Tibial nerve (tissue), 4 donors: ENCODE results near the gene COPE. TPM values are rescaled to one million over a fixed set of nuclear protein-coding genes. Genes with fewer than 3 reads are reported as not detected.

ENCODE experiments used
- DNase-seq, 2 donors: peaks; one replicate each; pipeline ENCODE4 v3.0.0-alpha.2; 2019; ENCODE audit warnings: low spot score in 2 of 2
- H3K27ac ChIP-seq, 4 donors: fragments of 200-600 bp; sonication (generic) in 3 of 4; one replicate each; pipeline ENCODE4 v1.5.1; 2017 to 2019; ENCODE audit warnings: mild to moderate bottlenecking in 1 of 4
- H3K27me3 ChIP-seq, 2 donors: fragments of 200-600 bp; sonication (generic) in 1 of 2; one replicate each; pipeline versions ENCODE4 v1.5.1 to v1.6.0; 2017 to 2019
- H3K36me3 ChIP-seq, 3 donors: fragments of 200-600 bp; sonication (generic); one replicate each; pipeline ENCODE4 v1.5.1; 2018 to 2019
- H3K4me1 ChIP-seq, 4 donors: fragments of 200-600 bp; sonication (generic) in 3 of 4; one replicate each; pipeline ENCODE4 v1.5.1; 2017 to 2019
- H3K4me3 ChIP-seq, 4 donors: fragments of 200-600 bp; sonication (generic) in 3 of 4; one replicate each; pipeline ENCODE4 v1.5.1; 2017 to 2019; ENCODE audit warnings: mild to moderate bottlenecking in 1 of 4, moderate library complexity in 1 of 4
- H3K9me3 ChIP-seq, 4 donors: fragments of 200-600 bp; sonication (generic) in 3 of 4; one replicate each; pipeline ENCODE4 v1.5.1; 2017 to 2019
- EP300 ChIP-seq, 2 donors: sonication (generic); formaldehyde crosslinking; IDR thresholded peaks; one replicate each; pipeline ENCODE4 v1.6.1; 2017; ENCODE audit warnings: antibody characterized with exemption in 2 of 2, mild to moderate bottlenecking in 1 of 2
- POLR2A ChIP-seq, 2 donors: fragments of 450-650 bp; IDR thresholded peaks; one replicate each; pipeline ENCODE4 v1.6.1; 2017; ENCODE audit warnings: antibody characterized with exemption in 2 of 2, mild to moderate bottlenecking in 2 of 2, moderate library complexity in 2 of 2
- WGBS, 2 donors: methylation state at CpG; one replicate each; pipeline ENCODE4 v1.1.5; 2018; 5-methylcytosine and 5-hydroxymethylcytosine counted together
- total RNA-seq, 4 donors: library from RNA; depleted of rRNA; stranded (reverse); fragments of >200 nt; gene quantifications; one replicate each; pipeline ENCODE4 v1.1.0, GENCODE V29; 2016
- TF ChIP-seq, protein P1 (sequence below), 5 experiments: fragments of 200-600 bp in 3 of 5; fragments of 450-650 bp in 2 of 5; sonication (generic) in 3 of 5; IDR thresholded peaks; one replicate each; pipeline ENCODE4 v1.5.1; 2016 to 2019; ENCODE audit warnings: antibody characterized with exemption in 5 of 5, mild to moderate bottlenecking in 3 of 5, moderate library complexity in 2 of 5

COPE gene
- total RNA-seq, 4 donors from 2014 or later, result 151 to 266 (median 183) TPM

DNA sequence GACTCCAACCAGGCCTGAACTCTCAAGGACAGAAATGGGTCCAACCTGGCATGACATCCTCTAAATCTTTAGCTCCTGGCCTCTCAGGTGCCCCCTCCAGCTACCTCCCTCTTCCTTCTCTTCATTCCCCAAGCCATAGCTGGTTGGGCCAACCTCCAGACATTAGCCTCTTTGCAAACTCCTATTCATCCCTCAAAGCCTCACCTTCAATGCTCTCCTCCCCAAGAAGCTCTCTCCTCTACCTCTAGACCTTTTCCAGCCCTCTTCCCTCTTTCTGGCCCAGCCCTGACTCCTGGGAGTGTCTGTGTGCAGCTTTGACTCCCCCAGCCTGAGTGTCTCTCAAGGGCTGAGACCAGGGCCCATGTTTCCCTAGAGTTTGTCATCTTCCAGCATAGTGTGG lies 27.1 kb upstream of the COPE start:
- Histone ChIP-seq H3K9me3 (no peaks in the 10 kb centered on the region), H3K4me3 (no peak overlapping the region), H3K36me3 (peaks cover 0 to 3% (median 0%) of the 10 kb centered on the region in 3 donors), H3K27ac (no peak overlapping the region), H3K4me1 (peaks cover 0 to 6% (median 0%) of the 10 kb centered on the region in 4 donors), H3K27me3 (no peaks in the 10 kb centered on the region)
- no peak for TF ChIP-seq EP300 (IDR thresholded peaks at IDR 0.05)
- TF ChIP-seq, protein P1, sequence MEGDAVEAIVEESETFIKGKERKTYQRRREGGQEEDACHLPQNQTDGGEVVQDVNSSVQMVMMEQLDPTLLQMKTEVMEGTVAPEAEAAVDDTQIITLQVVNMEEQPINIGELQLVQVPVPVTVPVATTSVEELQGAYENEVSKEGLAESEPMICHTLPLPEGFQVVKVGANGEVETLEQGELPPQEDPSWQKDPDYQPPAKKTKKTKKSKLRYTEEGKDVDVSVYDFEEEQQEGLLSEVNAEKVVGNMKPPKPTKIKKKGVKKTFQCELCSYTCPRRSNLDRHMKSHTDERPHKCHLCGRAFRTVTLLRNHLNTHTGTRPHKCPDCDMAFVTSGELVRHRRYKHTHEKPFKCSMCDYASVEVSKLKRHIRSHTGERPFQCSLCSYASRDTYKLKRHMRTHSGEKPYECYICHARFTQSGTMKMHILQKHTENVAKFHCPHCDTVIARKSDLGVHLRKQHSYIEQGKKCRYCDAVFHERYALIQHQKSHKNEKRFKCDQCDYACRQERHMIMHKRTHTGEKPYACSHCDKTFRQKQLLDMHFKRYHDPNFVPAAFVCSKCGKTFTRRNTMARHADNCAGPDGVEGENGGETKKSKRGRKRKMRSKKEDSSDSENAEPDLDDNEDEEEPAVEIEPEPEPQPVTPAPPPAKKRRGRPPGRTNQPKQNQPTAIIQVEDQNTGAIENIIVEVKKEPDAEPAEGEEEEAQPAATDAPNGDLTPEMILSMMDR (IDR thresholded peaks at IDR 0.05), result no peak
- no peak for TF ChIP-seq POLR2A (IDR thresholded peaks at IDR 0.05)
- DNase-seq, result no peak

DNA sequence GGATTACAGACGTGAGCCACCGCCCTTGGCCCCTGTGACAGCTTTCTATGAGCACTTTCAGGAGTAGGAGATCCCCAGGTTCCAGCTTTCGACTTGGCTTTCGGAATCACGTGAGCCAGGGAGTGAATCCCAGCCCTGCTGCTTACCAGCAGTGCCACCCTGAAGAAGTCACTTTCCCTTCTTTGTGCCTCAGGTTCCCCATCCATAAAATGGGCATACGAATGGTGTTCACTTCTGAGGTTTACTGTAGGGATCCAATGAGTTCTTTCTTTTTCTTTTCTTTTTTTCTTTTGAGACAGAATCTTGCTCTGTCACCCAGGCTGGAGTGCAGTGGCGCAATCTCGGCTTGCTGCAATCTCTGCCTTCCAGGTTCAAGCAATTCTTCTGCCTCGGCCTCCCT lies 26.1 kb upstream of the COPE start:
- Histone ChIP-seq H3K4me1 (peaks cover 0 to 8% (median 0%) of the 10 kb centered on the region in 4 donors), H3K4me3 (no peak overlapping the region), H3K36me3 (peaks cover 0 to 3% (median 0%) of the 10 kb centered on the region in 3 donors), H3K9me3 (no peaks in the 10 kb centered on the region), H3K27ac (no peak overlapping the region), H3K27me3 (no peaks in the 10 kb centered on the region)
- WGBS, 2 donors, result 89 to 90% methylated on average over 9 of the region's 9 CpGs
- TF ChIP-seq, protein P1 (IDR thresholded peaks at IDR 0.05), result no peak
- TF ChIP-seq EP300 (IDR thresholded peaks at IDR 0.05) (no peak), POLR2A (IDR thresholded peaks at IDR 0.05) (no peak)
- DNase-seq, result no peak

DNA sequence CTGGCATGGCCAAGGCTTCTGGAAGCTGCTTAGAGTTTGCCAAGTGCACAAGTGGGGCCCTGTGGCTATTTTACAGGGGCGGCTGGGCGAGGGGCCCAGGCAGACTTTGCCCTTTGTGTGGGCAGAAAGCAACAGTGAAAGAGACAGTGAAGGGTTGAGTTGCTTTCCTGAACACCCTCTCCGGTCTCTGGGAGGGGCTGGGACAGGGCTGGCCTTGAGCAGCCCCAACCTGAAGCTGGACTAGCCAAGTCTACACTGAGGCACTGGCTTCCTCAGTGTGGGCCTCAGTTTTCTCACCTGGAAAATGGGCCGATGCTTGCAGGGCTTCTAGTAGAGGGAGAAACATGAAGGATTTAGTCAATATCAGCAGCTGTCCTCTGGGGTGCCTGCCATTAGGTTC lies 24.3 kb upstream of the COPE start:
- WGBS, 2 donors, result 46 to 59% methylated on average over 3 to 4 of the region's 4 CpGs
- no peaks in the 10 kb centered on the region for H3K27me3 ChIP-seq
- no peak for DNase-seq
- H3K4me3 ChIP-seq, result no peak overlapping the region
- H3K4me1 ChIP-seq, result peaks cover 0 to 21% (median 2%) of the 10 kb centered on the region in 4 donors
- TF ChIP-seq EP300 (IDR thresholded peaks at IDR 0.05) (no peak), POLR2A (IDR thresholded peaks at IDR 0.05) (no peak)
- TF ChIP-seq, protein P1 (IDR thresholded peaks at IDR 0.05), result no peak
- no peaks in the 10 kb centered on the region for H3K9me3 ChIP-seq
- no peak overlapping the region for H3K27ac ChIP-seq
- H3K36me3 ChIP-seq, result peaks cover 0 to 10% (median 0%) of the 10 kb centered on the region in 3 donors

DNA sequence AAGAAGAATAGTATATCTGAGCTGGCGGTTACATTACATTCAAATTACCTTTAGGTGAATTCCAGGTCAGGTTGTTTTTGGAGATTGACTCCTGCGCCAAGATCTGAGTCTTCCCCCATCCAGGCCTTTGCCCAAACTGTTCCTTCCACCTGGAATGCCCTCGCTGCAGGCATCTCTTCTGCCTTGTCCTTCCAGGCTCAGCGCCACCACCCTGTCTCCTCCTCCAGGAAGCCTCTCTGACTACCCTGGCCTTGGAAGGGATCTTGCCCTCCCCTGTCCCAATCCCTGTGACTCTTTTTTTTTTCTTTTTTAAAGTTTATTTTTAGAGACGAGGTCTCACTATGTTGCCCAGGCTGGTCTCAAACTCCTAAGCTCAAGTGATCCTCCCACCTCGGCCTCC lies 23.5 kb upstream of the COPE start:
- peaks cover 0 to 16% (median 0%) of the 10 kb centered on the region in 3 donors for H3K36me3 ChIP-seq
- H3K27me3 ChIP-seq, result no peaks in the 10 kb centered on the region
- H3K9me3 ChIP-seq, result no peaks in the 10 kb centered on the region
- H3K4me3 ChIP-seq, result no peak overlapping the region
- peaks cover 0 to 21% (median 2%) of the 10 kb centered on the region in 4 donors for H3K4me1 ChIP-seq
- WGBS, 2 donors, result 89 to 93% methylated on average over 6 of the region's 6 CpGs
- TF ChIP-seq POLR2A (IDR thresholded peaks at IDR 0.05) (no peak), EP300 (IDR thresholded peaks at IDR 0.05) (no peak)
- TF ChIP-seq, protein P1 (IDR thresholded peaks at IDR 0.05), result no peak
- H3K27ac ChIP-seq, result no peak overlapping the region
- no peak for DNase-seq

DNA sequence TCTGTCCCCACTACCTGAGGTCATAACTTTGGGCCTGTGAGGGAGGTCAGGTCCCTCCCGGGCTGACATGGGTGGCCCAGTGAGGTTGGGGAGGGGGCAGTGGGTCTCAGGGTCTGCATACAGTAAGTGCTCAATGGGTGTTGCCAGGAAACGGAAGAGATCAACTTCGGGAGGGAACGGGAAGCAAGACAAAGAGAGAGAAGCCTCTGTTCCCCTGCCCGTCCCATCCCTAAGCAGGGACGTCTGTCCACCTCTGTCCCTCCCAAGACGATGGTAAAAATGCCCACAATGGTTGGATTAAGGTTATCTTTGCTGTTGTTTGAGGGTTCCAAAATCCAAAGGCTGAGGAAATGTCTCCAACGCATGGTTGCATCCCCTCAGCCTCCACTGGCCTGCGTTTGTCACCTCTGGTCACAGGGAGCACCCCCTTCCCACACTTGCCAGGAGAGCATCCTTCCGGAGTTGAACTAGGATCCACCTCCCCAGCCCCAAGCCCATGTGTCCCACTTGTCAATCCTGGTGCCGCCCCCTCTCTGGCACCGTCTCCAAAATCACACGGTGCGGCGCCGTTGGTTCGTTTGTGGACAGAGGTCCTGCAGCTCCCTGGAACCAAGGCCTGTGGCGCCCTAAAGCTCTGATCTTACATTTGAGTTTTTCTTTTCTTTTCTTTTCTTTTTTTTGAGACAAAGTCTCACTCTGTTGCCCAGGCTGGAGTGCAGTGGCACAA lies 22.6 kb upstream of the COPE start:
- no peak for DNase-seq
- Histone ChIP-seq H3K4me1 (peaks cover 0 to 21% (median 2%) of the 10 kb centered on the region in 4 donors), H3K27ac (peak overlapping the region in 3 of 4 donors; percentile 42 to 72 (median 64)), H3K4me3 (peak overlapping the region in 2 of 4 donors; percentile 18 to 82), H3K9me3 (no peaks in the 10 kb centered on the region), H3K36me3 (peaks cover 0 to 25% (median 0%) of the 10 kb centered on the region in 3 donors), H3K27me3 (no peaks in the 10 kb centered on the region)
- TF ChIP-seq EP300 (IDR thresholded peaks at IDR 0.05) (no peak), POLR2A (IDR thresholded peaks at IDR 0.05) (no peak)
- TF ChIP-seq, protein P1 (IDR thresholded peaks at IDR 0.05), result no peak
- 53 to 56% methylated on average over 18 of the region's 18 CpGs for WGBS, 2 donors
